ENCODE data around the gene POLN. TPM values are rescaled to one million over a fixed set of nuclear protein-coding genes. Genes with fewer than 3 reads are reported as not detected.

The POLN gene
- total and polyA plus RNA-seq, 9 donors, result 1.5 to 4.8 (median 2.2) TPM

DNA sequence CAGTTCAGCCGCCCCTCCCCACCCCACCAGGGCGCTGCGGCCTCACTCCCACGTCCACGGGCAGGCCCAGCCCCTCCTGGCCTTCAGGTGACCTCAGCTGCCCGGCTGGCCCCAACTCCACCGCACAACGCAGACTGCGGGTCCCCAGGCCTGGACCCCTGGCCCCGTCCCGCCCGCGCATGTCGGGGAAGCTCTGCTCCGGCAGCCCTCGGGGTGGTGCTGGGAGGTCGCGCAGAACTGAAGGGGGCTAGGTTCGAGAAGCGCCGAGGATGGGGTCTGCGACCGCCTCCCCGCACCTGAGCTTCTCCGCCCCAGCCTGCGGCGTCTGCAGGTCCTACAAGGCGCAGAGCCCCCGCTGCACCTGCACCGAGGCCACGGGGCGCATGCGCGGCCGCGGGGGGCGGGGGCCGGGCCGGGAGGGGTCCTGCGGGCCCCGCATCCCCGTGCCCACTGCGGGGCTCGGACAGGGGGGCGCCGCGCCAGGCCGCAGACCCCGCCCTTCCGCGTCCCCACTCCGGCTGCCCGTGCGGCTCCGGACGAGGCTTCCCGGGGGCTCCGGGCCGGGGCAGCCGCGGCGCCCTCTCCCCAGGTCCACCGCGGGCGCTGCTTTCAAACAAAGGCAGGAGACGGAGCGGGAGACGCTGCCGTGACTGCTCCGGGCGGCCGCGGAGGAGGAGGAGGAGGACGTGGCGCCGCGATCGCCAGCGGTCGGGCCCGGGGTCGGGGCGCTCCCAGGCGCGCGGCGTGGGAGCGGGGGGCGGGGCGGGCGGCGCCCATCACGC is 183.5 kb downstream of the POLN start:
- Histone ChIP-seq H3K27me3 (ENCODE audit: control insufficient read depth, insufficient read depth, low read length) (peaks cover 65% of the 10 kb centered on the region), H3K9me3 (replicated peaks; ENCODE audit: control insufficient read depth, low read depth, low read length) (no peaks in the 10 kb centered on the region), H3K4me1 (ENCODE audit: control insufficient read depth, insufficient read depth, low read length) (peaks cover 6% of the 10 kb centered on the region), H3K27ac (ENCODE audit: low read length) (no peak overlapping the region), H3K36me3 (ENCODE audit: control insufficient read depth, insufficient read depth, low read length) (no peaks in the 10 kb centered on the region), H3K4me3 (ENCODE audit: low read length) (peak overlapping the region; percentile 17)
- DNase-seq, result no peak
- under 1% methylated on average over 93 of the region's 93 CpGs for WGBS (ENCODE audit: insufficient coverage)

DNA sequence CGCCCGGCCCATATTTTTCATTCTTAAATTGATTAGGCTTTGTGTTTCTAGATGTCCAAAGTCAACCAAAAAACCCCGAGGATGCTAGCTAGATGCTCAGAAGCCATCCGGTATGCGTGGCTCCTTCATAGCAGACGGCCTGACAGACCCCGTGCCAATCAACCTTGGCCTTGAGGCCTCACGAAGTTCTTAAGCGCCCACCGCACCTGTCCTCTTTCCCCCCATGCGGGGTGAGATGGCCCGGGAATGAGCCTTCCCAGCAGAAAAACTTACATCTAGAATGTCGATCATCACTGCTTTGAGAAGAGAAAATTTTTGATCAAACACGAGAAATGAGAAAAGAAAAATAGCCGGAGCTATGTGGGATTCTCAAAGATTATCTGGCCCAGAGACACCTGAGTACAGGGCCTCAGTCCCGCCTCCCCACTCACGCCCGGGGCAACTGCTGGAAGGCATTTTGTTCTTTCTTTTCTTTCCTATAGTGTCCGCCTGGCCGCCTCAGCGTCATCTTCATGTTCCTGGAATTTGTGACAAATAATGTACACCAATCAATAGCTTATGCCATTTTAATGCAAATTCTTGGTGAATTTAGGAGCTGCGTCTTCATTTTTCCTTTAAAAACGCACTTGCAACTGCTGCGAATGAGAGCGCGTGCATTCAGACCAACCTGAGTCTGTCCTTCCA is 184.4 kb downstream of the POLN start:
- H3K36me3 ChIP-seq (ENCODE audit: control insufficient read depth, insufficient read depth, low read length), result no peaks in the 10 kb centered on the region
- H3K27me3 ChIP-seq (ENCODE audit: control insufficient read depth, insufficient read depth, low read length), result peaks cover 65% of the 10 kb centered on the region

DNA sequence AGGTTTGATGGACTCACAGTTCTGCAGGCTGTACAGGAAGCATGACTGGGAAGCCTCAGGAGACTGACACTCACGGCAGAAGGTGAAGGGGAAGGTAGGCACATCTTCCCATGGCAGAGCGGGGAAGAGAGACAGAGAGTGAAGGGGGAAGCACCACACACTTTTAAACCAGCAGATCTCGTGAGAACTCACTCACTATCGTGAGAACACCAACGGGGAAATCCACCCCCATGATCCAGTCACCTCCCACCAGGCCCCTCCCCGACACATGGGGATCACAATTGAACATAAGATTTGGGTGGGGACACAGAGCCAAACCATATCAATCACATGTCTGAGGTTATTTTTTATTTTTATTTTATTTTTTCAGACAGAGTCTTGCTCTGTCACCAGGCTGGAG is 187.7 kb downstream of the POLN start:
- H3K27me3 ChIP-seq (ENCODE audit: control insufficient read depth, insufficient read depth, low read length), result peaks cover 69% of the 10 kb centered on the region
- no peaks in the 10 kb centered on the region for H3K9me3 ChIP-seq (replicated peaks; ENCODE audit: control insufficient read depth, low read depth, low read length)
- no peak for DNase-seq

More for the DNA sequence above, 184.4 kb downstream of the POLN start:
- no peak overlapping the region for H3K27ac ChIP-seq (ENCODE audit: low read length)
- H3K4me3 ChIP-seq (ENCODE audit: low read length), result no peak overlapping the region
- peaks cover 6% of the 10 kb centered on the region for H3K4me1 ChIP-seq (ENCODE audit: control insufficient read depth, insufficient read depth, low read length)
- no peaks in the 10 kb centered on the region for H3K9me3 ChIP-seq (replicated peaks; ENCODE audit: control insufficient read depth, low read depth, low read length)
- 52% methylated on average over 20 of the region's 26 CpGs for WGBS (ENCODE audit: insufficient coverage)
- no peak for DNase-seq

DNA sequence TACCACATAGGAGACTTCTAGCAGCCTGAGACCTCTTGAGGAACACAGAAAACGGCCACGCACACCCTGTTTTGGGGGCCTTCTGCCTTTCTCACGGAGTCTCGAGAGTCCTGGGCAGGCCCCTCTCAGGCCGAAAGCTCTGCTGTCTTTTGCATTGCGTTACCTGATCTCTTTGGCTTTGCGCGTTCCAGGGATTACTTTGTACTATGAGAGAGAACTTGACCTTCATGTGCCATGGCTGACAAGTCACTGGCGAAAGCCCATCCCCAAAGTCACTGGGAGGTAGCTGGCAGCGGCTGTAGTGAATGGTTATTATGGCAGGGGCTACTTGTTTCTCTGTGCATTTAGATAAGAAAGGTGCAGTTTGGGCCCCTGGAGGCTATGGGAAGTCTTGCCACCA is 190.8 kb downstream of the POLN start:
- no peak for DNase-seq
- WGBS (ENCODE audit: insufficient coverage), result 31% methylated on average over 10 of the region's 10 CpGs
- H3K4me1 ChIP-seq (ENCODE audit: control insufficient read depth, insufficient read depth, low read length), result no peaks in the 10 kb centered on the region
- no peak overlapping the region for H3K27ac ChIP-seq (ENCODE audit: low read length)
- no peaks in the 10 kb centered on the region for H3K9me3 ChIP-seq (replicated peaks; ENCODE audit: control insufficient read depth, low read depth, low read length)
- H3K4me3 ChIP-seq (ENCODE audit: low read length), result no peak overlapping the region
- no peaks in the 10 kb centered on the region for H3K36me3 ChIP-seq (ENCODE audit: control insufficient read depth, insufficient read depth, low read length)
- peaks cover 71% of the 10 kb centered on the region for H3K27me3 ChIP-seq (ENCODE audit: control insufficient read depth, insufficient read depth, low read length)

More for the DNA sequence above, 187.7 kb downstream of the POLN start:
- WGBS (ENCODE audit: insufficient coverage), result no CpG with 5 or more reads among the region's 6 CpGs
- Histone ChIP-seq H3K27ac (ENCODE audit: low read length) (no peak overlapping the region), H3K4me3 (ENCODE audit: low read length) (no peak overlapping the region), H3K4me1 (ENCODE audit: control insufficient read depth, insufficient read depth, low read length) (peaks cover 4% of the 10 kb centered on the region), H3K36me3 (ENCODE audit: control insufficient read depth, insufficient read depth, low read length) (no peaks in the 10 kb centered on the region)

DNA sequence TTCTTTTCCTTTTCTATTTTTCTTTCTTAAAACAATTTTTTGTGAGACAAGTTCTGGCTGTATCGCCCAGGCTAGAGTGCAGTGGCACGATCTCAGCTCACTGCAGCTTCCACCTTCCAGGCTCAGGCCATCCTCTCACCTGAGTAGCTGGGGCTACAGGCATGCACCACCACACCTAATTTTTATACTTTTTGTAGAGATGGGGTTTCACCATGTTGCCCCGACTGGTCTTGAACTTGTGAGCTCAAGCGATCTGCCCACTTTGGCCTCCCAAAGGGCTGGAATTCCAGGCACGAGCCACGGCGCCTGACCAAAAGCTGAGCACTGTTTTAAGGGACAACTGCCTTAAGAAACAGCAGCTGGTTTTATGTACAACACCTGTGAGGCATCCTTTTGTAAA is 192.1 kb downstream of the POLN start:
- no peaks in the 10 kb centered on the region for H3K36me3 ChIP-seq (ENCODE audit: control insufficient read depth, insufficient read depth, low read length)
- no peak overlapping the region for H3K27ac ChIP-seq (ENCODE audit: low read length)
- peaks cover 68% of the 10 kb centered on the region for H3K27me3 ChIP-seq (ENCODE audit: control insufficient read depth, insufficient read depth, low read length)
- no peaks in the 10 kb centered on the region for H3K9me3 ChIP-seq (replicated peaks; ENCODE audit: control insufficient read depth, low read depth, low read length)
- 69% methylated on average over 7 of the region's 7 CpGs for WGBS (ENCODE audit: insufficient coverage)
- DNase-seq, result no peak
- no peaks in the 10 kb centered on the region for H3K4me1 ChIP-seq (ENCODE audit: control insufficient read depth, insufficient read depth, low read length)
- no peak overlapping the region for H3K4me3 ChIP-seq (ENCODE audit: low read length)

DNA sequence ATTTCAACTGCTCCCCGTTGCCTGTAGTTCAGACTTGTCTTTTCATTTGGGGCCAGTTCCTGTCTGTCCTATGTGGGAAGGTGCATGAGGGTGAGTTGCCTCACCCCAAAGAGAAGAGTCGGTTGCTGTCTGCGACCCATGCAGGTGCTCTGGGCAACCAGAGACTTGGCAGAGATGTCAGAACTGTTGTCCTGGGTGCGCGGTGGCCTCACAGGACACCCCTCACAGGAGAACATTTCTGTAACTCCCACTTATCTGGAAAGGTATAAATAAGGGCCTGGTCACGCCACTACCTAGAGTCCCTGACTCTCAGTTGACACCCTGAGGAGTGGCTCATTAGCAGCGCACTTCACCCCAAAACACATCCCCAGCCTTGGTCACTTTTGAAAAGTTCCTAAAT is 192.5 kb downstream of the POLN start:
- WGBS (ENCODE audit: insufficient coverage), result 88% methylated on average over 6 of the region's 7 CpGs
- no peaks in the 10 kb centered on the region for H3K36me3 ChIP-seq (ENCODE audit: control insufficient read depth, insufficient read depth, low read length)
- H3K27me3 ChIP-seq (ENCODE audit: control insufficient read depth, insufficient read depth, low read length), result peaks cover 69% of the 10 kb centered on the region
- H3K27ac ChIP-seq (ENCODE audit: low read length), result no peak overlapping the region
- H3K9me3 ChIP-seq (replicated peaks; ENCODE audit: control insufficient read depth, low read depth, low read length), result peaks cover 4% of the 10 kb centered on the region
- no peak for DNase-seq
- H3K4me1 ChIP-seq (ENCODE audit: control insufficient read depth, insufficient read depth, low read length), result no peaks in the 10 kb centered on the region
- H3K4me3 ChIP-seq (ENCODE audit: low read length), result no peak overlapping the region

DNA sequence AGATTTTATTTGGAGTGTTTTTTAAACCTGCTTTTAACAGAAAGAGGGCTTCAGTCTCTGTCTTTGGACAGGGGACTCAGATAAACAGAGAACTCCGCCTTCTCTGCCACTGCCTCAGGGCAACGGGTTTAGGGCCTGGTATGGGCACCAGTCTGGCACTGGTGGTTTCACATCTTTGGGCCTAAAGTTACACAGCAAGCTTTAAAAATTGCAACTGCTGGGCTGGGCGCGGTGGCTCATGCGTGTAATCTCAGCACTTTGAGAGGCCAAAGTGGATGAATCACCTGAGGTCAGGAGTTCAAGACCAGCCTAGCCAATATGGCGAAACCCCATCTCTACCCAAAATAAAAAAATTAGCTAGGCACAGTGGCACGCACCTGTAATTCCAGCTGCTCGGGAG is 193.1 kb downstream of the POLN start:
- H3K4me3 ChIP-seq (ENCODE audit: low read length), result no peak overlapping the region
- peaks cover 70% of the 10 kb centered on the region for H3K27me3 ChIP-seq (ENCODE audit: control insufficient read depth, insufficient read depth, low read length)
- no peak for DNase-seq
- no peaks in the 10 kb centered on the region for H3K36me3 ChIP-seq (ENCODE audit: control insufficient read depth, insufficient read depth, low read length)
- H3K9me3 ChIP-seq (replicated peaks; ENCODE audit: control insufficient read depth, low read depth, low read length), result peaks cover 4% of the 10 kb centered on the region
- 88% methylated on average over 7 of the region's 8 CpGs for WGBS (ENCODE audit: insufficient coverage)
- no peak overlapping the region for H3K27ac ChIP-seq (ENCODE audit: low read length)
- H3K4me1 ChIP-seq (ENCODE audit: control insufficient read depth, insufficient read depth, low read length), result peaks cover under 1% of the 10 kb centered on the region

DNA sequence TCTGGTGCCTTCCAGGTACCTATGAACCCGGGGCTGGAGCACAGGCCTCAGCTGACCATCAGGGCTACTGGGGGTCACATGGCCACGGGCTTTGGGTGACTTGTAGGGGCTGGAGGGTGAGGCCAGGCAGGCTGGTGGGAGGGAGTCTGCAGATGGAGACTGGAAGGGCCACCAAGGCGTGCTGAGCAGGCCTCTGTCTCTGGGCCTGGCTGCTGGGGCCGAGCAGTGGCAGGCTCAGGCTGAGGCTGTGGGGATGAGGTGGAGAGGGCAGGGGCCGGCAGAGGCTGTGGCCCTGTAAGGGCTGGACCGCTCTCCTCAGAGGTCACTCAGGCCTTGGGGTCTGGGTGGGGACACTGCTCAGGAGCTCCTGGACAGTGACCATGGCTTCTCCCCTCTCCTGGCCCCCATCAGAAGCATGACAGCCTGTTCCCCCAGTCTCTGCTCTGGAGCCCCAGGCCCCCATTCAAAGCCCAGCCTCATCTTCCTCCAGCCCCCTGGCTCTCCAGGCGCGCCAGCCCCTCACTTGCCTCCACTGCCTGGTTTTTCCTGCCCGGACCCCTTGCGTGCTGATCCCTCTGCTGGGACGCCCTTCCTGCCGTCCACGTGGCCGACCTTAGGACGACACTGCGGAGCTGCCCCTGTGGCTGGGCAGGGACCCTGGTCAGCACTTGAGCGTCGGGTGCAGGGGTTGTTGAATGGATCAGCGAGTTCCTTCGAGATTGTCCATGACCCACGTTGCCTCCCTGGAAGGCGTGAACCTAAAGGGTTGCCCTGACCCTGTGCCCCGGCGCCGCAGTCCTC is 193.9 kb downstream of the POLN start:
- WGBS (ENCODE audit: insufficient coverage), result 81% methylated on average over 24 of the region's 25 CpGs
- Histone ChIP-seq H3K9me3 (replicated peaks; ENCODE audit: control insufficient read depth, low read depth, low read length) (peaks cover 4% of the 10 kb centered on the region), H3K27me3 (ENCODE audit: control insufficient read depth, insufficient read depth, low read length) (peaks cover 79% of the 10 kb centered on the region), H3K4me1 (ENCODE audit: control insufficient read depth, insufficient read depth, low read length) (peaks cover 7% of the 10 kb centered on the region), H3K27ac (ENCODE audit: low read length) (no peak overlapping the region), H3K36me3 (ENCODE audit: control insufficient read depth, insufficient read depth, low read length) (no peaks in the 10 kb centered on the region), H3K4me3 (ENCODE audit: low read length) (no peak overlapping the region)
- no peak for DNase-seq

DNA sequence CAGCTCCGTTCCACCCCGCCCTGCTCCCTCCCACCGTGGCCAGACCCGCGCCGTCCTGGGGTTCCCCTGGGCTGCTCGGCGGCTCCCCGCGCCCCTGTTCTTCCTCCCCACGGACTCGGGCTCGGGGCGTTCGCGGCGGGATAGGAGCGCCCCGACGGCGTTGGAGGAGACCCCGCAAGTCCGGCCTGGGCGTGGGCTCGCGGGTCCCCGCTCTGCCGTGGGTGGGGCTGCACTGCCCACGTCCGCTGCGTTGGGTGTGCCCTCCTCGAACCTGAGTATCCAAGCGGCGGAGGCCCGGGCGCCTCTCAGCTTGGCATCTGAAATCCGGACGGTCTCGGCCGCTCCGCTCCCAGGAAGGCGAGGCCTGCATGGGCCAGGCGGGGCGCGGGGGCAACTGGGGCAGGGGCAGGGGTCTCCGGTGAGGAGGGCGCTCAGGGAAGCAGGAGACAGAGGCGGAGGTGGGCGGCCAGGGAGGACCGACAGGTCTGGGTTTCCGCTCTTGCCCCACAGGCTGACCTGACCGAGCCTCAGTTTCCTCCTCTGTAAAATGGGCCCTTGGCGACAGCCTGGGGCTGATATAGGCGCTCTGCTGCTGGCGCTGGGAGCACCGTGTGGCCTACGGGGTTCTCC is 194.8 kb downstream of the POLN start:
- H3K27me3 ChIP-seq (ENCODE audit: control insufficient read depth, insufficient read depth, low read length), result peaks cover 82% of the 10 kb centered on the region
- 31% methylated on average over 57 of the region's 57 CpGs for WGBS (ENCODE audit: insufficient coverage)

More for the DNA sequence above, 194.8 kb downstream of the POLN start:
- no peak overlapping the region for H3K4me3 ChIP-seq (ENCODE audit: low read length)
- H3K9me3 ChIP-seq (replicated peaks; ENCODE audit: control insufficient read depth, low read depth, low read length), result peaks cover 4% of the 10 kb centered on the region
- H3K4me1 ChIP-seq (ENCODE audit: control insufficient read depth, insufficient read depth, low read length), result peaks cover 10% of the 10 kb centered on the region
- no peak overlapping the region for H3K27ac ChIP-seq (ENCODE audit: low read length)
- DNase-seq, result no peak
- H3K36me3 ChIP-seq (ENCODE audit: control insufficient read depth, insufficient read depth, low read length), result no peaks in the 10 kb centered on the region
